Vagina (tissue), 2 donors: ENCODE data around the gene SELENOF.
"Not testable (repeated sequence)": the region's sequence is repeated elsewhere in the genome, so short reads cannot be mapped to it uniquely, and the experiment has no call there.

Experiments
- CTCF ChIP-seq, 3 experiments: fragments of 450-650 bp in 2 of 3; fragments of 200-600 bp in 1 of 3; sonication (generic) in 1 of 3; IDR thresholded peaks; one replicate each; pipeline ENCODE4 v1.5.1; 2017 to 2019; ENCODE audit warnings: antibody characterized with exemption in 3 of 3, mild to moderate bottlenecking in 2 of 3, moderate library complexity in 2 of 3
- POLR2A ChIP-seq, 2 donors: fragments of 450-650 bp; IDR thresholded peaks; one replicate each; pipeline ENCODE4 v1.6.1; 2017; ENCODE audit warnings: antibody characterized with exemption in 2 of 2, mild to moderate bottlenecking in 2 of 2, moderate library complexity in 2 of 2
- POLR2AphosphoS5 ChIP-seq, 2 donors: sonication (generic); formaldehyde crosslinking; IDR thresholded peaks; one replicate each; pipeline ENCODE4 v1.9.0; 2017; ENCODE audit warnings: antibody characterized with exemption in 2 of 2, mild to moderate bottlenecking in 2 of 2, low read depth in 1 of 2; ENCODE audit not compliant: insufficient read depth in 1 of 2

- TF ChIP-seq CTCF (IDR thresholded peaks at IDR 0.05); POLR2A (IDR thresholded peaks at IDR 0.05); POLR2AphosphoS5 (IDR thresholded peaks at IDR 0.05; ENCODE audit: insufficient read depth in 1 of 2, low read depth in 1 of 2): not testable (repeated sequence)
Observed at GRCh38 chr1:86867278-86867677, 46.6 kb downstream of the SELENOF start.
